Measurements from ENCODE around the gene GDPD2.

DNA sequence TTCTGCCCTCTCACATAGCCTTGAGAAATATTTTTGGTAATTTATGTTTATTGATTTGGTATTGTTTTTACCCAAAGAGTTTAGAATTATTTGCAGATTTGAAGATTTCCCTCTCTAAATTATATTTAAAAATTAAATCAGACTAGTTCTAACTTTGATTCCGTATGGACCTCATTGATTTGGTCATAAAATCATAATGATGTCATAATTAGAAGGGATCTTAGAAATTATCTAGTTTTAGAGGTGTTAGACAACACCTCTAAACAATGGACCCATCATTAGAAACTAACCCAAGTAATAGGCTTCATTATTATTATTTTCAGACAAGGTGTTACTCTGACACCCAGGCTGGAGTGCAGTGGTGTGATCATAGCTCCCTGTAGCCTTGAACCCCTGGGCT, 45.6 kb downstream of the GDPD2 start:
- TF ChIP-seq, protein P1, sequence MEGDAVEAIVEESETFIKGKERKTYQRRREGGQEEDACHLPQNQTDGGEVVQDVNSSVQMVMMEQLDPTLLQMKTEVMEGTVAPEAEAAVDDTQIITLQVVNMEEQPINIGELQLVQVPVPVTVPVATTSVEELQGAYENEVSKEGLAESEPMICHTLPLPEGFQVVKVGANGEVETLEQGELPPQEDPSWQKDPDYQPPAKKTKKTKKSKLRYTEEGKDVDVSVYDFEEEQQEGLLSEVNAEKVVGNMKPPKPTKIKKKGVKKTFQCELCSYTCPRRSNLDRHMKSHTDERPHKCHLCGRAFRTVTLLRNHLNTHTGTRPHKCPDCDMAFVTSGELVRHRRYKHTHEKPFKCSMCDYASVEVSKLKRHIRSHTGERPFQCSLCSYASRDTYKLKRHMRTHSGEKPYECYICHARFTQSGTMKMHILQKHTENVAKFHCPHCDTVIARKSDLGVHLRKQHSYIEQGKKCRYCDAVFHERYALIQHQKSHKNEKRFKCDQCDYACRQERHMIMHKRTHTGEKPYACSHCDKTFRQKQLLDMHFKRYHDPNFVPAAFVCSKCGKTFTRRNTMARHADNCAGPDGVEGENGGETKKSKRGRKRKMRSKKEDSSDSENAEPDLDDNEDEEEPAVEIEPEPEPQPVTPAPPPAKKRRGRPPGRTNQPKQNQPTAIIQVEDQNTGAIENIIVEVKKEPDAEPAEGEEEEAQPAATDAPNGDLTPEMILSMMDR (IDR thresholded peaks at IDR 0.05): no peak
- TF ChIP-seq POLR2A (IDR thresholded peaks at IDR 0.05): no peak

All from lower leg skin (tissue), 3 donors.